PFSK-1 (cell line): ENCODE measurements around the gene HNRNPF.

Experiments used
- POLR2AphosphoS5 ChIP-seq: IDR thresholded peaks from 2 replicates; pipeline ENCODE4 v1.6.1; 2012; ENCODE audit warnings: low read depth, mild to moderate bottlenecking, control low read depth, low read length, moderate library complexity
- REST ChIP-seq, 2 experiments: IDR thresholded peaks; 2 replicates each; pipeline versions ENCODE4 v1.6.1 to v1.8.0; 2011 to 2012; ENCODE audit warnings: low read depth in 2 of 2, low read length in 2 of 2, control low read depth in 1 of 2, inconsistent platforms in 1 of 2, mild to moderate bottlenecking in 1 of 2, moderate library complexity in 1 of 2; ENCODE audit not compliant: insufficient read depth in 1 of 2
- SIN3A ChIP-seq: IDR thresholded peaks from 2 replicates; pipeline ENCODE4 v1.6.1; 2012; ENCODE audit warnings: mild to moderate bottlenecking, low read length, moderate library complexity, borderline replicate concordance; ENCODE audit not compliant: insufficient read depth

GRCh38 chr10:43419997-43420368, 11.0 kb upstream of the HNRNPF start:
- no peak for TF ChIP-seq SIN3A
- no peak for TF ChIP-seq REST (IDR thresholded peaks at IDR 0.05; ENCODE audit: insufficient read depth in 1 of 2, low read depth in 2 of 2, low read length in 2 of 2)
- no peak for TF ChIP-seq POLR2AphosphoS5
